NCI-H2227 treated with DMSO at 0.1 percent for 48 hours (cell line): ENCODE results near the gene ALDH3B2.
"Not testable (repeated sequence)": the region's sequence is repeated elsewhere in the genome, so short reads cannot be mapped to it uniquely, and the experiment has no call there.

Source experiments
- DNase-seq: peaks from one replicate; lab custom pipeline; 2025; lab: John Stamatoyannopoulos, UW

Gene ALDH3B2

DNA sequence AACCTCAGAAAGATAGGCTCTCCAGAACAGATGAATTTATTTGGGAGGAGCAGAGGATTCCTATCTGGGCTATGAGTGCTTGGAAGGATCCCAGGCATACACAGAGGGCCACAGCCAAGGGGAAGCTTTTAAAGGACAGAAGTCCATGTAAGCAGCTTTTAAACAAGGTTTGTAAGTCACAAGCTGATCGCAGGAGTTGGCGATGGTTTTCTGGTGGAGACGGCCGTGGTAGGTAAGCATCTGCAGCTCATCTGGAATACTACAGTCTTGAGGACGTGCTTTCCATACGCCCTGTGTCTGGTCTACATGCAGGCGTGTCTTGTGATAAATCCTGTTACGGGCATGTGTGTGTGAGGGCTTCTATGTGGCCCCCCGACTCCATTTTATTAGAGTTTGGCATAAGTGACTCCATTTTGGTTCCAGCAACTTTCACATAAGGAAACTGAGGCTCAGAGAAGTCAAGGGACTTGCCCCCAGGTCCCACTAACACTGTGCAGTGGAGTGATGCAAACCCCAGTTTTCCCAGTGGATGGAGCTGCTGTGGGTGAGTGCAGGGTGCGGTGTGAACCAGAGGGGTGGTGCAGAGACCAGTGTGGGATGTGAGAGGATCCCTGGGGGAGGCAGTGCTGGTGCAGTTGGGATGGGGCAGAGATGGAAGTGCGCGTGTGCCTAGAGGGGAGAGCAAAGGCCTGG lies 12.1 kb downstream of the ALDH3B2 start:
- DNase-seq, result no peak

DNA sequence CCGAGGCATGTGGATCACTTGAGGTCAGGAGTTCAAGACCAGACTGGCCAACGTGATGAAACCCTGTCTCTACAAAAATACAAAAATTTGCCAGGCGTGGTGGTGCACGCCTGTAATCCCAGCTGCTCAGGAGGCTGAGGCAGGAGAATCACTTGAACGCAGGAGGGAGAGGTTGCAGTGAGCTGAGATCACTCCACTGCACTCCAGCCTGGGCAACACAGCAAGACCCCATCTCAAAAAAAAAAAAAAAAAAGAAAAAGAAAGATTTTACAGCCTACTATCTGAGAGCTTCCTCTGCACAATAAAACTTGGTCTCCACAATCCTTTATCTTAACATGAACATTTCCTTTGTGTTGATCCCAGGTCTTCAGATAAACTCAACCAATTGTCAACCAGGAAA lies 13.7 kb downstream of the ALDH3B2 start:
- DNase-seq, result not testable (repeated sequence)

DNA sequence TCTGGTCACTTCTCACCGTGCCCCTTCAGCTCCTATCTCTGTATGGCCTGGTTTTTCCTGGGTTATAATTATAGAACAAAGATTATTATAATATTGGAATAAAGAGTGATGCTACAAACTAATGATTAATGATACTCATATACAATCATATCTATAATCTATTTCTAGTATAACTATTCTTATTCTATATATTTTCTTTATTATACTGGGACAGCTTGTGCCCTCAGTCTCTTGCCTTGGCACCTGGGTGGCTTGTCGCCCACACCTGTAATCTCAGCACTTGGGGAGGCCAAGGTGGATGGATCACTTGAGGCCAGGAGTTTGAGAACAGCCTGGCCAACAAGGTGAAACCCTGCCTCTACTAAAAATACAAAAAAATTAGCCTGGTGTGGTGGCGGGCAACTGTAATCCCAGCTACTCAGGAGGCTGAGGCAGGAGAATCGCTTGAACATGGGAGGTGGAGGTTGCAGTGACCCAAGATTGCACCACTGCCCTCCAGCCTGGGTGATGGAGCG lies 14.7 kb downstream of the ALDH3B2 start:
- not testable (repeated sequence) for DNase-seq

DNA sequence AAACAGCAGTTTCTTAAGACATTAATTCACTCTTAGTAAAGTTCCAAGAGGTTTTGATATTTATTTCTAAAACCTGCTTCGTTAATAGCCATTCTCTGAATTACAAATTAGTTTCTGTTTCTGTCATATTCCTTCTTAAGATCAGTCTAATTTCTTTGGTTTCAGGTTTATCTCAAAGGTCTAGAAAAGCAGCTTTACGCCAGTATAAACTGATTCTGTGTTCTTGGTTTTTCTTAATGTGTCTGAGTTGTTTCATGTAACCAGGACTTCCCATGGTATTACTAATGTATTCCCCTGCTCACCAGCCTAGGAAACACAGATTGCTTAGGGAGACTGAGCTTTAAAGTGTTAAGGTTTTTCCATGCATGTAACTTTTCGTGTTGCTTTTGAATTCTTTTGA lies 17.1 kb downstream of the ALDH3B2 start:
- no peak for DNase-seq

DNA sequence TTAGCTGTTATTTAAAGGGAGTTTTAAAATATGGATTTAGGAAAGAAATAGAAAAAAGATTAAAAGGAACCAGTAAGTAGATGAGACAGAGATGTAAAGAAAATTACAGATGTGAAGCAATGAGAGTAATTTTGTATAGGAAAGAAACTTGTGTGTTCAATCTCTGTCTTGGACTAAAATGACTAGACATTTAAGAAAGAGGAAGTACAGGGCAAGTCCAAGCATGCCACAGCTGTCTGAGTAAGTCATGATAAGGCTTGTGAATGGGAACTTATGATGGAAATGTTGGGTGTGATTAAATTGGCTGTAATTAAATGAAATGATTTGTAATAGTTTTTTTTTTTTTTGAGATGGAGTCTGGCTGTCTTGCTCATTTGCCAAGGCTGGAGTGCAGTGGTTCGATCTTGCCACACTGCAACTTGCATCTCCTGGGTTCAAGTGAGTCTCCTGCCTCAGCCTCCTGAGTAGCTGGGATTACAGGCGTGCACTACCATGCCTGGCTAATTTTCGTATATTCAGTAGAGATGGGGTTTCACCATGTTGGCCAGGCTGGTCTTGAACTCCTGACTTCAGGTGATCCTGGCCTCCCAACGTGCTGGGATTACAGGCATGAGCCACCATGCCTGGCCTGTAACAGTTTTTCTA lies 18.0 kb downstream of the ALDH3B2 start:
- no peak for DNase-seq

DNA sequence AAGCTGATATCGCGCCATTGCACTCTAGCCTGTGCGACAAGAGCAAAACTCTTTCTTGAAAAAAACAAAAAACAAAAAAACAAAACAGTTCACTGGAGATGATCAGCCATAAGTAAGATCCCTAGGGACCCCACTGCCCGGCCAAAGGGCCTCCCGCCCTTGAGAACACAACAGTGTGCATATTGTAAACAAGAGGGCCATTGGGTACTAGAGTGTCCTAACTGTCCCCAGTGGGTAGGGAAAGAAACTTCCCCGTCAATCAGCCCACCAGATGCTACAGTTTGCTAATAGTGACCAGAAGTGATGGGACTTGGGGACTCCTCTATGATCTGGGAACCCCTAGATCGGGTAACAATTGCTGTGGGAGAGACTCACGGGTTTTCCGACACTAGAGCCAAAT lies 20.2 kb downstream of the ALDH3B2 start:
- no peak for DNase-seq

DNA sequence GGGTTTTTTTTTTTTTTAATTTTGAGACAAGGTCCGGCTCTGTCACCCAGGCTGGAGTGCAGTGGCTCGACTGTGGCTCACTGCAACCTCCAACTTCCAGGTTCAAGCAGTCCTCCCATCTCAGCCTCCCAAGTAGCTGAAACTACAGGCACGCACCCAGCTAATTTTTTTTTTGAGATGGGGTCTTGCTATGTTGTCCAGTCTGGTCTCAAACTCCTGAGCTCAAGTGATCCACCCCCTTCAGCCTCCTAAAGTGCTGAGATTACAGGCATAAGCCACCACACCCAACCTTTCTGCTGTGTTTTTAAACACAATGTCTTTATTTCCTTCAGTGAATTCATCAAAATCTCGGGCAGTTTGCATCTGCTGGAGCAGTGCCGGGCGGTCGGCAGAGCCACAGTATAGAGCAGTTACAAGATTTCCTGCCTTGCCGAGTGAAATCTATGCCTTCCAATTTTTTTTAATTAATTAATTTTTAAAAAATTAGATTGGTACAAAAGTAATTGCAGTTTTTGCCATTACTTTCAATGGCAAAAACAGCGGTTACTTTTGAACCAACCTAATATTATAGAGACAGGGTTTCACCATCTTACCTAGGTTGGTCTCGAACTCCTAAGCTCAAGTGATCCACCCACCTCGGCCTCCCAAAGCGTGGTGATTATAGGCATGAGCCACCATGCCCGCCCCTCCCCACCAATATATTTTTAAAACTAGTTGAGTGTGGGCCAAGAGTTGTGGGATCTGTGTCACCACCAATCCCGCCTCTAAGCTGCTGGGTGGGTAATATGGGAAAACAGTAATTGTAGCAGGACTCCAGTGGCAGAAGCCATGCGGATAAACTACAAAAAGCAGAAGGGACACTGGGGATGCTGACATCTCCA lies 21.2 kb downstream of the ALDH3B2 start:
- DNase-seq, result no peak

DNA sequence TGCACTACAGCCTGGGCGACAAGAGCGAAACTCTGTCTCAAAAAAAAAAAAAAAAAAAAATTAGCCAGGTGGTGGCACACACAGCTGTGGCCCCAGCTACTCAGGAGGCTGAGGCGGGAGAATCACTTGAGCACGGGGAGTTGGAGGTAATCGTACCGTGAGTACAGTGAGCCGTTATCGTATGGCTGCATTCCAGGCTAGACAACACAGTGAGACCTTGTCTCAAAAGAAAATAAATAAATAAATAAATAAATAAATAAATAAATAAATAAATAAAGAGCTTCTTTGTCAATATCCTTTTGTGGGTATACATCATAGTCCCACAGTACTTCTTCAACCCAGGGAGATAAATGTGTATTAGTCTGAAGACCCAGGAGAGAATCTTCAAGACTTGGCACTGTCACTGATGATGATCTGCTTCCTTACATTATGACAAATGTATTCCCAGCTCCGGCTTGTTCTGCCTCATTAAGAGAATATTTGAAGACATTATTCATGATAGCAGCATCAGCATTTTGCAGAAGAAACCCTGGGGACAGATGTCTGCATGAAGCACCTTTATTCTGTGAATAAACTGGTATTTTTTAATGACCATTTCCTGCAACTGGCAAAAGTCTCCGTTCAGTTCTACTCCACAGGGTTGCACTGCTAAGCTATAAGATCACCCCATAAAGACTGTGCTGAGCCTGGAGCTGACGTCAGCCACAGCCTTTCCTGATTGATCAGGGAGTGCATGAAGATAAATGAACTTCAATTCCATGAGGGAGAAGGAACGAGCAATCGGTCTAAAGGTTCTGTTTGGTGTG lies 22.2 kb downstream of the ALDH3B2 start:
- DNase-seq, result peak; percentile 20

DNA sequence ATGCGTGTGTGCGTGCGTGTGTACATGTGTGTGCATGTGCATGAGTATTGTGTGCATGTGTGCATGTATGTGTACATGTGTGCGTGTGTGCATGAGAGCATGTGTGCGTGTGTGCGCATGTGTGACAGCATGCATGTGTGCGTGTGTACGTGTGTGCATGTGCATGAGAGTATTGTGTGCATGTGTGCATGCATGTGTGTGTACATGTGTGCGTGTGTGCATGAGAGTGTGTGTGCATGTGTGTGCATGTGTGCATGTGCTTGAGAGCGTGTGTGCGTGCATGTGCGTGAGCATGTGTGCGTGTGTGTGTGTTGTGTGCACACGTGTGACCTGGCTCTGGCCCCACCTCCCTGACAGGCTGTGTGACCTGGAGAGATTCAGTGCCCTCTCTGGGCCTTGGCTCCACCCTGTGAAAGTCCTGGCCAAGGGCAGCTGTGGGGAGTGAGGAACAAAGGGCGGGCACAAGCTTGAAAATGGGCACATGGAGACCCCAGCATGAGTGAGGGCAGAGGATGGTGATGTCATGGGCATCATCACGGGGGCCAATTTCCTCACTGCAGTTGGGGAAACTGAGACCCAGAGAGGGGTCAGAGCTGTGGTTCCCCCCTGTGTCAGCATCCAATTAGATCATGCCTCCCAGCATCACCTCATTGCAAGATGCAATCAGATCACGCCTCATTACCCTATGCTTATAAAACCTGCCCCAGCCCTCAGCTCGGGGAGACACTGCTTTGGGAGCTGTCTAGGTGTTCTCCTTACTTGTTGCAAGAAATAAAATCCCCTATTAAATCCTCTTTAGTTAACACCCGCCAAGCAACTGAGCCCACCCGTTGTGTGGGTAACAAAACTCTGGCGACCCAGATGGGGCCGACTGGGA lies 24.6 kb downstream of the ALDH3B2 start:
- peak; percentile 0 for DNase-seq

DNA sequence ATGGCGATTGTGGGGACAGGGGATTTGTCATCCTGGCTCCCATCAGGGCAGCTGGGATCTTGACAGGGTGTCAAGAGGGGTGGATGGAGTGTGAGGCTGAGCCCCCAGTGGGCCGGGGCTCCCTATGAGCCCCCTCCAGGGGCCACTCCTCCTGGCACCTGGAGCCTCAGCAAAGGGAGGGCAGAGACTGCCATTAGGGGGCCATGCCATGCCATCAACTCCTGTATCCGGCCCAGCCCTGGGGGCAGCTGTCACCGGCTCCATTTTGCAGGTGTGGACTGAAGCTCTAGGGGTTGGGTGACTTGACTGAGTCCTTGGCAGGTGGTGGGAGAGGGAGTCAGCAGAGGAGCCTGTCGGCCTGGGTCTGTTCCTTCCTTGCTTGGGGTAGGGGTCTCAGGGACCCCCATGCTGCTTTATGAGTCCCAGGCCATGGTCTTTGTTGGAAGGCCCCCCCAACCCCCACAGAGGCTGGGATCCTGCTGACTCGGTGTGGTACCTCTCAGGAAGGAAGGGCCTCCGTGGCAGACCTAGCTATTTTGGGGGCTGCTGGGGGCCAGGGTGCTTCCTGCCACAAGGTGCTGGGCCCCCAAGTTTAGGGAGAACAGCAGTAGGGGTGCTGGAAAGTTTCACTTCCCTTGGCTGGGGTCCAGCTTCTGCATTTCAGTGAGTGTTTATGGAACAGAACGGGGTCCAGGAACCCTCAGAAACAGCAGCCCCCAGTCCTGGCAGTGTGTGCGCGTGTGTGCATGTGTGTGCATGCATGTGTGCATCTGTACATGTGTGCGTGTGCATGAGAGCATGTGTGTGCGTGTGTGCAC lies 25.4 kb downstream of the ALDH3B2 start:
- DNase-seq, result no peak

DNA sequence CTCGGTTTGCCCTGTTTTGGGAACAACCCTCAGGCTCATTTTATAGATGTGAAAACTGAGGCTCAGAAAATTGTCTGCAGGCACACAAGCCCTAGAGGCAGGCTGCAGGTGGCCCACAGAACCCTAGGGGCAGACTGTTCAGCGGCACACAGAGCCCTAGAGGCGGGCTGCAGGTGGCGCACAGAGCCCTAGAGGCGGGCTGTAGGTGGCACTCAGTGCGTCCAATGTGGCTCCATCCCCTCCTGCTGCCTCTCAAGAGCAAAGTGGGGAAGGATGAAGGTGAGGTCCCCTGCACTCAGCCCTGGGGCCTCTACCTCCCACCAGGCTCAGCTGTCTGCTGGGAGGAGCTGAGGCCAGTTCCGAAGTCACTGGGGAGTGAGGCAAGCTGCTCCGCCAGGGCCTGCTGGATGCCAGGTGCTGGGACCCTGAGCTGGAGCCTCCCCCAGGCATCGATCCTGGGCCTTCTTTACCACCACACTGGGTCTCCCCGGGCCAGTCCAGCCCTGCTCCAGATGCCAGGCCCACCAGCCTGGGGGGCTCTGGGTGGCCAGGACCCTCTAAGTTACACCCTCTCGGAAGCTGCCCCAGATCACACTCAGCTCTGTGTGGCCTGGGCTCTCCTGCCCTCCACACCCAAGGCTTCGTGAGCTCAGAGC lies 26.2 kb downstream of the ALDH3B2 start:
- no peak for DNase-seq

DNA sequence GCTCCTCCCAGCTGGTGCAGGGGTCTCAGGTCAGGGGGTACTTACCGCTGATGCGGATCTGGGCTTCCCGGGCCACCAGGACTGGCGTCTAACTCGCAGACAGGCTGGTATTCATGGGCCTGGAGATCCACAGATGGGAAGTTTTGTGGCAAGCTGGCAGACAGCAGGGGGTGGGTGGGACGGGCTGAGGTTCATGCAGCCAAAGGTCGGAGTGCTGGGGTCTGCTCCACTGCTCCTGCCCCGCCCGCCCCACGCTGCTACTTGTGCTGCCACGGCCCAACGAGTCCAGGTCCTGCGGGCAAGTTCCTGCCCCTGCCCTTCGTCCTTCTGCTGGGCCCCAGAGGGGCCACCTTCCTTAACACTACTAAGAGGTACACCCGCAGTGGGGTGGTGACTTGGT lies 27.0 kb downstream of the ALDH3B2 start:
- DNase-seq, result no peak

DNA sequence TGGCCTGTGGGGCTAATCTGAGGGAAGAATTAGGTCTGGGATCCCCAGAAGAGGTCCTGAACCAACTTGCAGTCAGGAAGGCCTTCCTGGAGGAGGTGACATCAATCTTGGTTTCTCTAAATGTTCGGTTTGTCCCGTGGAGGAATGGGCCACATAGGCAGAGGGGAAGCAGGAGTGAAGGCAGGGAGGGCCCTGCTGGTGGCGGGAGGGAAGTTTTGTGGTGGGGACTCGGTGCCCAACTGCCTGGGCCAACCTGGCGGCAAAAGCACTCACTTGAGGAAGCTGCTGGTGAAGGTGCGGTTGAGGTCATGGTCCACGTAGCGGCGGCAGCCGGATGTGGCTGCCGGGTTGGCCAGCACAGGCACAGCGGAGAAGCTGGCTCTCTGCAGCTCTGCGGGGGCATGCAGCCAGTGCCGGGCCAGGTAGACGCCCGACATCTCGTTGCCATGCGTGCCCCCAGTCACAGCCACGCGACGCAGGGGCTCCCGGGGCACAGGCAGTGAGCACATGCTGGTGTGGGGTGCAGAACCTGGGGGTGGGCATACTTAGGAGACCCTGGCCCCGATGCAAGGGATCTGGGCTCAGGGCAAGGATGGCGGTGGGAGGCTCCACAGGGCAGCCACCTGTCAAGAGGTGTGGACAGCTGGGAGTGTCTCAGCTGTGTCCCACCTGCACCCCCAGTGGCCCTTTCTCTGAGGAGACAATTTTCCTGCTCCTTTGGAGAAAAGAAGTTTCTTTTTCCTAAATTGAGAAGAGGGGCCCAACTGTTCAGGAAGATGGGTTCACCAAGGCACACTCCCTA lies 27.7 kb downstream of the ALDH3B2 start:
- no peak for DNase-seq

DNA sequence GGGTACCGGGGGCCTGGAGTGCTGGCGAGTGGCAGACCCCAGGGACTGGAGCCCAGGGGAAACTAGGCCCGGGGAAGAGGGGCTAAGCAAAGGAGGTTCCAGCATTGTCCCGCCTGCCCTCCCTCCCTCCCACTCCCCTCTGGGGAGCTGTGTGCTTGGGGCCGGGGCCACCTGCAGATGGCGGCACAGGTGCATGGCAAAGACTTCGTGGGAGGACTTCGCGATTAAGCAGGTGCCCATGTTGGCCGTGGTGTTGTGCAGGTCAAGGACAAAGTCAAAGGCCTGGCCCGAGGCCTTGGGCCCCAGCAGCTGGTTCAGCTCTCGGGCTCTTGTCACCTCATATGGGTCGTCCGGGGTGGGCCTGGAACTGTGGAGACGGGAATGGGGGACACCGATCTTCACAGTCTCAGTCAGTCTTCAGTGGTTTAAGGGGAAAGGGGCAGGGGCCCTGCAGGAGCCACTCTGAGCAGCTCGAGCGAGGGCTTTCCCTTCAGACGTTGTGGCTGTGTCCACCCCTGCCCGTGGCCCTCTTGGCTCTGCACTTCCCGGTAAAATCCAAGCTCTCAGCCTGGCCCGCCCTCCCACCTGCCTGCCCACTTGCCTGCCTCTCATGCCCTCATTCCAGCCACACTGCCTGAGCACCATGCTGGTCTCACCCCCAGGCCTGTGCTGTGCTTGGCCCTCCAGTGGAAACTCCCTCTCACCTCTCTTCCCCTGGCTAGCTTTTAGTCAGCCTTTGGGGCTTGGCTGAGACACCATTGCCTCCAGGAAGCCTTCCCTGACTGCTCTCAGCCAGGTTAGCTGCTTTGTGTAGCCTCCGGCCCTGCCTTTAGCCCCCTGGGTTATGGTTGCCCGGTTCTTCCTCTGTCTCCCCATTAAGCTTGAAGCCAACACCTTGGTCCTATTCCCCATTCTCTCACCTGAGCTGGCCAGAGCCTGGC lies 28.6 kb downstream of the ALDH3B2 start:
- no peak for DNase-seq

DNA sequence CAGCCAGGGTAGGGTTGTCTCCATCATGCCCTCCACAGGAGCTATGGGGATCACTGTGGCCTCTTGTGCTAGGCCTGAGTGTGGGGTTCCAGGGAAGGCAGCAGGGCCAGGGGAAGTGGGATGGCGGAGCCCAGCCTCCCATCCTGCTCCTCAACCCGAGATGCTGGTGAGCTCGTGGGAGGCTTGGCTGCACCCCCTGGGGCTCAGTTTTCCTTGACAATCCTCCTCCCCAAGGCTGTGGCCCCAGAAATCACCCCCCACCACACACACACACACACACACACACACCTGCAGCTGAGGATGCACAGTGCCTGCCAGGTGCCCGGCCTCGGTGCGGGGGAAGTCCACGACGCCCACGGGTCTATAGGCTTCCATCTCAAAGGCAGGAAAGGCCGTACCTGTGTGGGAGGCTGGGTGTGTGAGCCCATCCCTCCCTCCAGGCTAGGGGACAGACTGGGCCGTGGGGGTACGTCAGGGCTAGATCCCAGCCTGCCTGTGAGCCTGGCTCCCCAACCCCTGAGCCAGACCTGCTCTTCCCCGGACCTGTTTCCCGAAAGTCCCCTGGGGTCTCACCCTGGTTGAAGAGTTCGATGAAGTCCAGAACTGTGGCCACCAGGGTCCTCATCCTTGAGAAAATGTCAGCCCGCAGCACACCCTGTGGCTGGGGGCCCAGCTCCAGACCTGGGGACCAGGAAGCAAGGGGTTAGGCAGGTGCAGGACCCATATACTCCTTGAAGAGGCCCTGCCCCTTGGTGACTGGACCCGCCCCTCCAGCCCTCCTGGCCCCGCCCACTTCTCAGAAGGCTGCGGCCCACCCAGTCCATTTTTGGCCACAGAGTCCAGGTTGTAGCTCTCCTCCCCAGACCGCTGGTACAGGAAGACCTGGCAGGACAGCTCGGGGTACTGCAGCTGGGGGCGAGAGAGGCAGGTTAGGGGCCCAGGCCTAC lies 29.7 kb downstream of the ALDH3B2 start:
- no peak for DNase-seq

DNA sequence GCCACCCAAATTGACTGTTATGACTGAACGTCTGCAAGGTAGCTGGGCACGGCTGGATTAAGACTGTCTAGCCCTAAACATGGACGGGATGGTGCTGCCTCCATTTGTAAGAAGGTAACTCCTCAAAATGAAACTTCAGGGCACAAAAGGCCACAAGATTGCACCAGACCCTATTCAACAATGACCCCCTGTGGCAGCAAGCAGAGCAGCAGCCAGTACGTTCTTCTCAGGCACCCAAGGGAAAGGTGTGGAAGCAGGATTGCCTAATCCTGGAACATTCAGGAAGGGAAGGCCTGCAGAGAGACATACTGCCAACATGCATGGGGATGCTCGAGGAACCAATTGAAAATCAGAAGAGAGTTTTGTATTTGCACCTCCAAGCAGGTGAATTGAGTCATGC lies 30.4 kb downstream of the ALDH3B2 start:
- DNase-seq, result no peak
